Karpas-422 (cell line): ENCODE measurements around the gene KCNQ5. TPM values are rescaled to one million over a fixed set of nuclear protein-coding genes. Genes with fewer than 3 reads are reported as not detected.
"Not testable (repeated sequence)": the region's sequence is repeated elsewhere in the genome, so short reads cannot be mapped to it uniquely, and the experiment has no call there.

Experiments
- DNase-seq: peaks from one replicate; pipeline ENCODE4 v3.0.0-alpha.2; 2015
- H2AFZ ChIP-seq: fragments of 200-600 bp; sonication (generic); 2 replicates; pipeline ENCODE4 v1.6.1; 2014; ENCODE audit warnings: antibody characterized with exemption, low read length, mixed read lengths
- H3K27ac ChIP-seq: fragments of 200-600 bp; sonication (generic); 2 replicates; pipeline ENCODE4 v1.5.1; 2014; ENCODE audit warnings: mild to moderate bottlenecking, low read length, moderate library complexity
- H3K27me3 ChIP-seq: fragments of 200-600 bp; sonication (generic); 2 replicates; pipeline ENCODE4 v1.6.1; 2014; ENCODE audit warnings: low read length, mixed read lengths
- H3K36me3 ChIP-seq: fragments of 200-600 bp; sonication (generic); 2 replicates; pipeline ENCODE4 v1.6.1; 2014; ENCODE audit warnings: low read length, mixed read lengths; ENCODE audit not compliant: insufficient read depth
- H3K4me1 ChIP-seq: fragments of 200-600 bp; sonication (generic); 2 replicates; pipeline ENCODE4 v1.6.1; 2014; ENCODE audit warnings: mild to moderate bottlenecking, low read length, mixed read lengths
- H3K4me2 ChIP-seq: fragments of 200-600 bp; sonication (generic); 2 replicates; pipeline ENCODE4 v1.6.1; 2014; ENCODE audit warnings: low read length, low read depth, mild to moderate bottlenecking; ENCODE audit not compliant: poor library complexity, severe bottlenecking
- H3K4me3 ChIP-seq: fragments of 200-600 bp; sonication (generic); 2 replicates; pipeline ENCODE4 v1.5.1; 2014; ENCODE audit warnings: mild to moderate bottlenecking, antibody characterized with exemption, low read length, mixed read lengths
- H3K79me2 ChIP-seq: fragments of 200-600 bp; sonication (generic); 2 replicates; pipeline ENCODE4 v1.6.1; 2014; ENCODE audit warnings: mild to moderate bottlenecking, low read length, mixed read lengths
- H3K9ac ChIP-seq: fragments of 200-600 bp; sonication (generic); 2 replicates; pipeline ENCODE4 v1.6.0; 2014; ENCODE audit warnings: low read length
- H3K9me2 ChIP-seq: fragments of 200-600 bp; sonication (generic), shearing (Covaris generic); replicated peaks from 2 replicates; pipeline ENCODE4 v1.6.0; 2014; ENCODE audit warnings: mild to moderate bottlenecking, low read length, moderate library complexity; ENCODE audit not compliant: insufficient read depth
- H3K9me3 ChIP-seq: fragments of 300-700, 200-600 bp; sonication (generic); 2 replicates; pipeline ENCODE4 v1.6.1; 2014; ENCODE audit warnings: low read length, mixed read lengths
- H4K20me1 ChIP-seq: fragments of 200-600 bp; sonication (generic); 2 replicates; pipeline ENCODE4 v1.6.1; 2014; ENCODE audit warnings: mild to moderate bottlenecking, antibody characterized with exemption, low read length, low read depth; ENCODE audit not compliant: insufficient read depth
- total RNA-seq: library from RNA; depleted of rRNA; stranded (reverse); fragments of >200 nt; shearing (Covaris generic); gene quantifications from 2 replicates; pipeline ENCODE4 v1.2.3, GENCODE V29; 2014; ENCODE audit warnings: low replicate concordance

KCNQ5 gene
- total RNA-seq, 1 experiment from 2014 or later = 50.5 TPM

DNA sequence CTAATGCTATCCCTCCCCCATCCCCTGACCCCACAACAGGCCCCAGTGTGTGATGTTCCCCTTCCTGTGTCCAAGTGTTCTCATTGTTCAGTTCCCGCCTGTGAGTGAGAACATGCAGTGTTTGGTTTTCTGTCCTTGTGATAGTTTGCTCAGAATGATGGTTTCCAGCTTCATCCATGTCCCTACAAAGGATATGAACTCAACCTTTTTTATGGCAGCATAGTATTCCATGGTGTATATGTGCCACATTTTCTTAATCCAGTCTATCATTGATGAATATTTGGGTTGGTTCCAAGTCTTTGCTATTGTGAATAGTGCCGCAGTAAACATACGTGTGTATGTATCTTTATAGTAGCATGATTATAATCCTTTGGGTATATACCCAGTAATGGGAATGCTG lies 356.9 kb downstream of the KCNQ5 start:
- not testable (repeated sequence) for H3K4me3 ChIP-seq, H3K9me3 ChIP-seq, H3K9ac ChIP-seq, H4K20me1 ChIP-seq, H2AFZ ChIP-seq, H3K4me2 ChIP-seq, H3K9me2 ChIP-seq, DNase-seq, H3K36me3 ChIP-seq, H3K27me3 ChIP-seq, H3K27ac ChIP-seq
- Histone ChIP-seq H3K79me2 (peaks cover 47% of the 10 kb centered on the region), H3K4me1 (peaks cover 36% of the 10 kb centered on the region)

DNA sequence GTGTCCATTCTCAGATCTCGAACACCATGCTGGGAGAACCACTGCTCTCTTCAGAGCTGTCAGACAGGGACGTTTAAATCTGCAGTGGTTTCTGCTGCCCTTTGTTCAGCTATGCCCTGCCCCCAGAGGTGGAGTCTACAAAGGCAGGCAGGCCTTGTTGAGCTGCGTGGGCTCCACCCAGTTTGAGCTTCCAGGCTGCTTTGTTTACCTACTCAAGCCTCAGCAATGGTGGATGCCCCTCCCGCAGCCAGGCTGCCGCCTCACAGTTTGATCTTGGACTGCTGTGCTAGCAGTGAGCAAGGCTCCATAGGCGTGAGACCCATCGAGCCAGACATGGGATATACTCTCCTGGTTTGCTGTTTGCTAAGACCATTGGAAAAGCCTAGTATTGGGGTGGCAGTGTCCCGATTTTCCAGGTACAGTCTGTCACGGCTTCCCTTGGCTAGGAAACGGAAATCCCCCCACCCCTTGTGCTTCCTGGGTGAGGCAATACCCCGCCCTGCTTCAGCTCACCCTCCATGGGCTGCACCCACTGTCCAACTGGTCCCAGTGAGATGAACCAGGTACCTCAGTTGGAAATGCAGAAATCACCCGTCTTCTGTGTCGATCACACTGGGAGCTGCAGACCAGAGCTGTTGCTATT lies 362.4 kb downstream of the KCNQ5 start:
- not testable (repeated sequence) for H3K36me3 ChIP-seq, H3K4me1 ChIP-seq, H3K27ac ChIP-seq, H3K9ac ChIP-seq, H3K27me3 ChIP-seq, H3K4me2 ChIP-seq, H2AFZ ChIP-seq, H3K9me2 ChIP-seq, H4K20me1 ChIP-seq, DNase-seq, H3K9me3 ChIP-seq, H3K4me3 ChIP-seq
- peaks cover 25% of the 10 kb centered on the region for H3K79me2 ChIP-seq

DNA sequence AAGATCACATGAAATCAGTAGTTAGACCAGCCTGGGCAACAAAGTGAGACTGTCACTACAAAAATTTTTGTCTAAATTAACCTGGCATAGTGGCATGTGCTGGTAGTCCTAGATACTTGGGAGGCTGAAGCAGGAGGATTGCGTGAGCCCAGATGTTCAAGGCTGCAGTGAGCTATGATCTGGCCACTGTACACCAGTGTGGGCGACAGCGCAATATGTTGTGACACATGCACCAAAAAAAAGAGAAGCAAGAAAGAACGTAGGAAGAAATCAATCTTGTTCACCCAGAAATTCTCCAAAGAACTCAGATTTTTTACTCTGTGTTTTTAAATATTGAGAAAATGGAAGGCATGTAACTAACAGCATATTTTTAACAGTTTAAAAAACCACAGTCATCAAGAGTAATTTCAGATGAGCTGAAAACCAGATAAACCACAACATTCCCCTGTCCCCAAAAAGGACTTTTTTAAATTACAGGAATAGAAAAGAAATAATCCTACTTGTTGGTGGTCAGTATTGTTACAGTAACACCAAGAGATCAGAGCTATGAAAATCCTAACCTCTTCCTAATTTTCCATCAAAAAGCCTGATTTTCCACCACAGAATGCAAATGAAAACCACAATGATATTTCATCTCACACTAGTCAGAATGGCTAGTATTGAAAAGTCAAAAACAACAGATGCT lies 363.3 kb downstream of the KCNQ5 start:
- Histone ChIP-seq H3K9ac (no peak overlapping the region), H4K20me1 (no peaks in the 10 kb centered on the region), H3K4me1 (no peaks in the 10 kb centered on the region), H3K9me3 (no peaks in the 10 kb centered on the region; the same call in 1 of the 2 replicates), H3K9me2 (no peaks in the 10 kb centered on the region), H3K27me3 (no peaks in the 10 kb centered on the region), H3K4me2 (no peak overlapping the region), H3K79me2 (peaks cover 25% of the 10 kb centered on the region), H3K36me3 (no peaks in the 10 kb centered on the region), H3K27ac (no peak overlapping the region), H3K4me3 (no peak overlapping the region), H2AFZ (no peak overlapping the region)
- DNase-seq = no peak

DNA sequence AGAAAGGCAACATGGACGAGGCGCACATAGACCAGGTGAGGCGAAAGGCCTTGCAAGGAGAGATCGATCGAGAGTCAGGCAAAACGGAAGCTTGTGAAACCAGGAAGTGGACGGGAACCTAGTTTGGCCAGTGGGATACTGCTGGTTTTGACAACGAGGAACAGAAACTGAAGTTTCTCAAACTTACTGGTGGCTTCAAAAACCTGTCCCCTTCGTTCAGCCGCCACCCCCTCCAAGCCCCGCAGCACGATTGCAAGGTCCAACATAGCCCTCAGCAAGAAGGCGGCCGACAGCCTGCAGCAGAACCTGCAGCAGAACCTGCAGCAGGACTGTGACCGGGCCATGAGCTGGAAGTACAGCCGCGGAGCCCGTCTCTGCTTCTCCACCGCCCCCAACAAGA lies 365.4 kb downstream of the KCNQ5 start:
- H3K4me3 ChIP-seq = no peak overlapping the region
- no peak for DNase-seq
- no peak overlapping the region for H3K9ac ChIP-seq
- no peaks in the 10 kb centered on the region for H3K4me1 ChIP-seq
- H2AFZ ChIP-seq = no peak overlapping the region
- no peaks in the 10 kb centered on the region for H4K20me1 ChIP-seq
- H3K9me2 ChIP-seq = no peaks in the 10 kb centered on the region
- H3K27me3 ChIP-seq = no peaks in the 10 kb centered on the region
- no peaks in the 10 kb centered on the region for H3K36me3 ChIP-seq
- no peak overlapping the region for H3K4me2 ChIP-seq
- peaks cover 25% of the 10 kb centered on the region for H3K79me2 ChIP-seq
- H3K27ac ChIP-seq = no peak overlapping the region
- H3K9me3 ChIP-seq = no peaks in the 10 kb centered on the region; the same call in 1 of the 2 replicates

DNA sequence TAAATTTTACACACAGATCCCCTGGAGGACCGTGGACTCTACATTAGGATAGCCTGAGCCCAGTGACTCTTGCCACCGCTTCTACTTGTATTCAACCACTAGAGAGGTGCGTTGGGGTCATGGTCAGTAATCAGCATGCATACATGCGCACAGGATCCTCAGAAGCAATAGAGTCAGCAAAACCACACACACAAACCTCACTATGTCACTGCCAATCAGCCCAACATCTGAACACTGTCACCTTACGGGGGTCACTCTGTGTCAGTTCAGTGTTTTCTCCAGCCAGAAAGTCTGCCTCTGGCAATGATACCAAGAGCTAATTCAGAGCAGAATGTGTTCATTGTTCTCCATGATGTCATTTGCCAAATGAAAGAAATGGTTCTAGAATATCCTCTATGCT lies 378.1 kb downstream of the KCNQ5 start:
- peaks cover 6% of the 10 kb centered on the region; the same call in 1 of the 2 replicates for H3K36me3 ChIP-seq
- no peak overlapping the region for H3K4me2 ChIP-seq
- H3K4me1 ChIP-seq = no peaks in the 10 kb centered on the region

DNA sequence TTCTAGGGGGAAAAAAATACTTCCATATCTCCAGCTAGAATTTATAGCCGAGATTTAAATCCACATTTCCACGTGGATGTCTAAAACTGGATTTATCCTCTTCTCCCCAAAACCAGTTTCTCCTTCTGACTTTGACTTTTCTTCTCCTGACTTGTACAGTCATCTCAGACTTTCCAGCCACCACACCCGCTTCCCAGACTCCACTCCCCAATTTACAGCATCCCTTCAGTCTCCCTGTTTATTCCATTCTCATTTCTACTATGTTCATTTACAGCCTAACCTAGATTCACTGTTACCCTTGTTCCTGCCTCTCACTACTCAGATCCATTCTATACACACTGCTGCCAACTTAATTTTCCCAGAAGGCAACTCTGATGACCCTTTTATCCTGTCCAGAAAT lies 378.6 kb downstream of the KCNQ5 start:
- Histone ChIP-seq H2AFZ (no peak overlapping the region), H3K9ac (no peak overlapping the region), H3K9me3 (no peaks in the 10 kb centered on the region), H3K9me2 (no peaks in the 10 kb centered on the region), H3K4me3 (no peak overlapping the region), H3K4me2 (no peak overlapping the region), H3K27me3 (no peaks in the 10 kb centered on the region), H3K4me1 (no peaks in the 10 kb centered on the region), H3K27ac (no peak overlapping the region), H3K36me3 (peaks cover 6% of the 10 kb centered on the region), H4K20me1 (no peaks in the 10 kb centered on the region), H3K79me2 (peaks cover 61% of the 10 kb centered on the region)
- no peak for DNase-seq

More for the DNA sequence above, 378.1 kb downstream of the KCNQ5 start:
- no peak overlapping the region for H3K27ac ChIP-seq
- no peak overlapping the region for H3K9ac ChIP-seq
- no peak overlapping the region for H2AFZ ChIP-seq
- no peaks in the 10 kb centered on the region for H3K9me2 ChIP-seq
- H3K27me3 ChIP-seq = no peaks in the 10 kb centered on the region
- DNase-seq = no peak
- peaks cover 66% of the 10 kb centered on the region for H3K79me2 ChIP-seq
- no peaks in the 10 kb centered on the region for H4K20me1 ChIP-seq
- H3K9me3 ChIP-seq = no peaks in the 10 kb centered on the region
- no peak overlapping the region for H3K4me3 ChIP-seq

DNA sequence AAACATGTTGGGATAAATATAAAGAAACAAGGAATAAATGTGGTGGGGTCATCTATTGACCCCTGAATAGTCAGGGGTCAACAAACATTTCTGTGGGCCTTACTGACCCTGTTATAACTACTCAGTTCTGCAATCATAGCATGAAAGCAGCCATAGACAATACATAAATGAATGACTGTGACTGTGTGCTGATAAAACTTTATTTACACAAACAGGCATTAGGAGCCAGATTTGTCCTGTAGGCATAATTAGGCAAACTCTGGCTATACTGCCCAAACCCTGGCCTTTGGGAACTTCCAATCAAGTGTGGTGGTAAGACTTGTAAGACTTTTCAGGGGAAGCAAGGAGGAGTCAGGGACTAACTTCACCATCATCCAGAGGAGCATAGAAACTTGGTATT lies 380.7 kb downstream of the KCNQ5 start:
- Histone ChIP-seq H2AFZ (no peak overlapping the region), H3K9me2 (no peaks in the 10 kb centered on the region), H3K4me3 (no peak overlapping the region), H3K27me3 (no peaks in the 10 kb centered on the region), H3K9ac (no peak overlapping the region), H4K20me1 (no peaks in the 10 kb centered on the region), H3K27ac (no peak overlapping the region), H3K4me1 (no peaks in the 10 kb centered on the region), H3K4me2 (no peak overlapping the region), H3K79me2 (peaks cover 46% of the 10 kb centered on the region), H3K36me3 (peaks cover 16% of the 10 kb centered on the region), H3K9me3 (peaks cover under 1% of the 10 kb centered on the region; the same call in 1 of the 2 replicates)
- DNase-seq = no peak

DNA sequence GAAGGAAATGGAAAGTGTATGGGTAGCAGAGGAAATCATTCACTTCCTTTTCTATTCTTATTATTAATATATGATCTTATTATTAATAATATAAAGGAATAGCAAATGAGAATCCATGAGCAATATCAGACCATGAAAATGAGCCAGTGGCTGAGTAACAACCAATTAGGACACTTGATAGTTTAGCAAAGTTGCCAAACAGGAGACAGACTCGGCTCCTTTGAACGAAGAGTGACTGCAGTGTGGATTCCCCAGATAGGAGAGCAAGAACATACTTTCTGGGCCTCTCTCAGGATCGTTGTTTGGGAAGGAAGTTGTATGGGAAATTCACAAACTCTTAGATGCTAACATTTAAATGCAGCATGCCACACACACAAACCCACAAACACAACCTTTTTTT lies 381.4 kb downstream of the KCNQ5 start:
- Histone ChIP-seq H3K4me2 (no peak overlapping the region), H3K27ac (no peak overlapping the region), H3K36me3 (peaks cover 23% of the 10 kb centered on the region), H4K20me1 (no peaks in the 10 kb centered on the region), H3K9ac (no peak overlapping the region), H2AFZ (no peak overlapping the region), H3K9me2 (no peaks in the 10 kb centered on the region), H3K79me2 (peaks cover 40% of the 10 kb centered on the region), H3K27me3 (no peaks in the 10 kb centered on the region), H3K4me3 (no peak overlapping the region), H3K4me1 (no peaks in the 10 kb centered on the region), H3K9me3 (peaks cover 4% of the 10 kb centered on the region)
- DNase-seq = no peak
